Measurements from ENCODE around the gene BTBD6.

Gene BTBD6

DNA sequence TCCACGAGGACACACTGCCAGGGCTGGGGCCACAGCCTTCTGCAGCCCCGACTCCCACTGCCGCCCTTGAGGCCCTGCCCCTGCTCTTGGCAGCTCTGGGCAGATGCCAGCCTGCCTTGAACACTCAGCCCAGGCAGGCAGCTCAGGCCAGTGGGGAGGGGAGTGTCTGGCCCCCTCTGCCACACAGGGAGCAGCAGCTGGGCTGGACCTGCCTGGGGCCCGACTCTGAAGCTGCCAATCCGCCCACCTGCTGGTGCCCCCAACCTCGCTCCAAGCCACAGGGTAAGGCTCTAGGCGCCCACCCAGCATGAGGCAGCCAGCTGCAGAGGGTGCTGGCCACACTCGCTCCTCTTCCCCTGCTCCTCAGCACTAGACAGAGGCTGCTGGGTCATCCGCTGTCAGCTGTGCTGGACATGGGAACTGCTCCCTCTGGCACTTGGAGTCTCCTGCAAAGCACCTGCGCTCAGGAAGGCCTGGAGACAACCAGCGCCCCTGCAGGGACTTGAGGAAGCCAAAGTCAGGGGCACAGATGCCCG, 42.6 kb upstream of the BTBD6 start:
- in situ Hi-C loops (cut with HindIII; ENCODE audit: low pct_unique_long_range_greater_than_20kb, low sequenced_read_pairs), result no loop called here
- DNase-seq (ENCODE audit: low read depth in 1 of 2, low spot score in 1 of 2), result no peak
- no peak for TF ChIP-seq JUND (IDR thresholded peaks at IDR 0.05; ENCODE audit: low read depth)

DNA sequence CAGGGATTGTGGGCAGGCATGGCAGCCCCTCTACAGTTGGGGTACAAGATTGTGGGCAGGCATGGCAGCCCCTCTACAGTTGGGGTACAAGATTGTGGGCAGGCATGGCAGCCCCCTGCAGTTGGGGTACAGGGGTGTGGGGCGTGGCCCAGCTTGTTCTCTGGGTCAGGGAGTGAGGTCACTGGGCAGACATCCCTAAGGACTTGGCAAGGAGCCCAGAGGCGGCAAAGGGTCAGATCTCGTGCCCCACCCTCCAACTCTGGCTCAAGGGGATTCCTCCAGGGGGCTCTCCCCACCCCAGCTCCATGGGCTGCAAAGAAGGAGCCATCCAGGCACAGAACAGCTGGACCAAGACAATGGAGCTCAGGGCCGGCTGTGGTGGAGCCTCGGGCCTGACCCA, 41.5 kb upstream of the BTBD6 start:
- DNase-seq (ENCODE audit: low read depth in 1 of 2, low spot score in 1 of 2), result no peak
- TF ChIP-seq JUND (IDR thresholded peaks at IDR 0.05; ENCODE audit: low read depth), result no peak
- in situ Hi-C loops (cut with HindIII; ENCODE audit: low pct_unique_long_range_greater_than_20kb, low sequenced_read_pairs), result no loop called here

DNA sequence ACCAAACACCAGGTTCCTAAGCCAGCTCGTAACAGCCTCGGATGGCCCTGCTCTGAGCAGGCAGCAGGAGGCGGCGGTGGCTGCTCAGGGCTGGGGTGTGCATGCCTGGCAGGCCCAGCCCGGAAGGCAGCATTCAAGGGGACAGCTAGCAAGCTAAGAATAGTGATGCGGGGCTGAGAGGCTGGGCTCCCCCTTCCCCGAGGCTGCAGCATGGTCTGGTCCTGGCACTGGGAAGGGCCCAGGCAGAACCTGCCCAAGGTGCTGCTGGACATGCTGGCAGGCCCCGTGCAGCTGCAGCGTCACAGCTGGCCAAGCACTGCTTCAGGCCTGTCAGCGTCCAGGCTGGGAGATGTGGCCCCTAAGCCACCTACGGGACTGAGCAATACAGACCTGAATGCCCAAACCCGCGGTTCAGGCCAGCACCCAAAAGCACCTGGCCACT, 40.9 kb upstream of the BTBD6 start:
- DNase-seq (ENCODE audit: low read depth in 1 of 2, low spot score in 1 of 2), result no peak
- in situ Hi-C loops (cut with HindIII; ENCODE audit: low pct_unique_long_range_greater_than_20kb, low sequenced_read_pairs), result no loop called here
- no peak for TF ChIP-seq JUND (IDR thresholded peaks at IDR 0.05; ENCODE audit: low read depth)

DNA sequence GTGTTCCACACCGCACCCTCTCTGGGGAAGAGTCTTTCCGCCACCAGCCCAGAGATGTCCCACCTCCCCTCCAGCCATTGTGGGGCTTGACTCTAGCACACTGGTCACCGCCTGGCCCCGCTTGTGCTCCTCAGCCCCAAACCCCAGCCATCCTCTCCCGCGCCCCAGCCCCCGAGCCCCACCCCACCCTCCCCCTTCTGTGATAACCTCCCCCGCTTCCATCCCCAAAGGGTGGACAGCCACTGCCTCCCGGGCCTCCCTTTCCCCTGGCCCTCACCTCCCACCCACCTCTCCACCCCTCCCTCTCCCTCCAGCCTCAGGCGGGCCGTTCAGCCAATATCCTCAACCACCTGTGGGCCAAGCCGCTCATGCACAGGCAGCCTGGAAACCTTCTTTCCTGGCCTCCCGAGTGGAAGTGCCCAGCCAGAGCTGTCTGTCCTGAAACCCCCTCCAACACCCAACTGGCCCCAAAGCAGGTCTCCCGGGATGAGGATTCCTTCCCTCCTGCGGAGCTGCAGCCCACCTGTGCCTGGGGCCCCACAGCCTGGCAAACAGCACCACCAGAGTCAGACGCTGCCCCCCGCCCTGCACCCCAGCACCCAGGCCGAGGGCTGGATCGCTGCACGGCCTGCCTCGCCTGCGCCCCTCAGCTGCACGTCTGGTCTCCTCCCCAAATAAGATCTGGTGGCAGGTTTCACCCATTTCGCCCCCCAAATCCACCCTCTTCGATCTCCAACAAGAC, 40.2 kb upstream of the BTBD6 start:
- no peak for TF ChIP-seq JUND (IDR thresholded peaks at IDR 0.05; ENCODE audit: low read depth)
- DNase-seq (ENCODE audit: low read depth in 1 of 2, low spot score in 1 of 2), result no peak
- in situ Hi-C loops (cut with HindIII; ENCODE audit: low pct_unique_long_range_greater_than_20kb, low sequenced_read_pairs), result no loop called here

DNA sequence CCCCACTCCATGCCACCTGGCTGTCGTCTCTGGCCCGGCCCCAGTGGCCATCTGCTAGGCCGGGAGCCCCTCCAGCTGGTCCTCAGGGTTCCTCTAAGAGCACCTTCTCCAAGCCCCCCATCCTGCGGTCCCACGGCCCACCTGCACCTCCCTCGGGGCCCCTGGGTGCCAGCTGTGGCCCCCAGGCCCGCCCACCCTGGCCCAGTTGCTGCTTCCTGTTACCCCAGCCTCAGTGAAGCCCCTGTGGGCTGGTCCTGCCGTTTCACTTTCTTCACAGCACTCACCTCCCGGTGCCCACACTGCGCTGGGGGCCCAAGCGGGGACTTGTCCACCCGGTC, 39.6 kb upstream of the BTBD6 start:
- TF ChIP-seq JUND (IDR thresholded peaks at IDR 0.05; ENCODE audit: low read depth), result no peak
- DNase-seq (ENCODE audit: low read depth in 1 of 2, low spot score in 1 of 2), result no peak
- in situ Hi-C loops (cut with HindIII; ENCODE audit: low pct_unique_long_range_greater_than_20kb, low sequenced_read_pairs), result no loop called here

GRCh38 chr14:105209091-105209490, 39.2 kb upstream of the BTBD6 start:
- TF ChIP-seq JUND (IDR thresholded peaks at IDR 0.05; ENCODE audit: low read depth), result no peak
- DNase-seq (ENCODE audit: low read depth in 1 of 2, low spot score in 1 of 2), result no peak
- in situ Hi-C loops (cut with HindIII; ENCODE audit: low pct_unique_long_range_greater_than_20kb, low sequenced_read_pairs), result no loop called here

DNA sequence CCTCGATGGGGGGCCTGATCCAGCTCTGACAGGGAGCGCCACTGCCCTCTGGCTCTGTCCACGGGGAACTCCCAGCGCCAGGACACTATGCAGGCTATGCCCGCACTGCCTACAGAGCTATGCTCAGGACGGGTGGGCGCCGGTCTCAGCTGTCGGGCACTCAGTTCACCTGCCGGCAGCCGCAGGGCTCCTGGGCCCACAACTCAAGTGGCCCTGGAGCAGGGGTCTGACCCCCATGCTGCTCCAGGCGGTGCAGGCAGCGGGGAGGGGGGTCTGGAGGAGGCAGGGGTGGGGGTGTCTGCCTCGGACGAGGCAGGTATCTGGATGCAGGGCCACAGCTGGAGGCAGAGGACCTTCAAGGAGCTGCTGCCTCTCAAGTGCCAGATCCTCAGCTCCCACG, 38.7 kb upstream of the BTBD6 start:
- TF ChIP-seq JUND (IDR thresholded peaks at IDR 0.05; ENCODE audit: low read depth), result no peak
- DNase-seq (ENCODE audit: low read depth in 1 of 2, low spot score in 1 of 2), result no peak
- in situ Hi-C loops (cut with HindIII; ENCODE audit: low pct_unique_long_range_greater_than_20kb, low sequenced_read_pairs), result no loop called here

- no peak for TF ChIP-seq JUND (IDR thresholded peaks at IDR 0.05; ENCODE audit: low read depth)
- no peak for DNase-seq (ENCODE audit: low read depth in 1 of 2, low spot score in 1 of 2)
- in situ Hi-C loops (cut with HindIII; ENCODE audit: low pct_unique_long_range_greater_than_20kb, low sequenced_read_pairs), result no loop called here
Measured at GRCh38 chr14:105210266-105211025, 37.9 kb upstream of the BTBD6 start.

DNA sequence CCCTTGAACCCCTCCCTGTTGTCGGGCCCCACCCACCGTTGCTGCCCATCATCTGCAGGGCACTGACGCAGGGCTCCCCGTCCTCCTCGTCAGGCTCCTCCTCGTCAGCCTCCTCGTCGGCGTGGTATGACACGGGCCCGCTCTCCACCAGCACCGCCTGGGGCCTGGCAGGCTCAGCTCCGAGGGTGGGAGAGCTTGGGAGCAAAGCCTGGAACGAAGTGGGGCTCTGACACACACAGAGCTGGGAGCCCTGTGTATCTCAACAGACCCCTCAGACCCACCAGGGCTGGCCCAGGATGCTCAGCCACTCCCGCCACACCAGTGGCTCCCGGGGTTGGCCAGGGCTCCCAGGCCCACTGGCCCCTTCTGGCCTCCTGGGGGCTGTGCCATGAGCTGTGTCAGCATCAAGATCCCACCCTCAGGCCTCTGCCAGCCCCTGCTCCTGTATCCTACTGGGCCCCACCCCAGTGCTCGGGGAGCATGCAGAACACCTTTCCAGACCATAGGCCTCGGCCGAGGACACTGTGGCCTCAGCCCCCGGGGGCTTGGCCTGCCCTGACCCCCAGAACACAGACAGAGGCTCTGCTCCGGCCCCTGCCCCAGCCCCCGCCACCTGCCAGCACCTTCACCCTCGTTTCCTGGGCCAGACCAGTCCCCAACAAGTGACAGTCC, 37.1 kb upstream of the BTBD6 start:
- in situ Hi-C loops (cut with HindIII; ENCODE audit: low pct_unique_long_range_greater_than_20kb, low sequenced_read_pairs), result no loop called here
- no peak for TF ChIP-seq JUND (IDR thresholded peaks at IDR 0.05; ENCODE audit: low read depth)
- DNase-seq (ENCODE audit: low read depth in 1 of 2, low spot score in 1 of 2), result no peak

GRCh38 chr14:105211758-105212089, 36.6 kb upstream of the BTBD6 start:
- in situ Hi-C loops (cut with HindIII; ENCODE audit: low pct_unique_long_range_greater_than_20kb, low sequenced_read_pairs), result no loop called here
- no peak for DNase-seq (ENCODE audit: low read depth in 1 of 2, low spot score in 1 of 2)
- no peak for TF ChIP-seq JUND (IDR thresholded peaks at IDR 0.05; ENCODE audit: low read depth)

GRCh38 chr14:105212541-105213300, 35.6 kb upstream of the BTBD6 start:
- in situ Hi-C loops (cut with HindIII; ENCODE audit: low pct_unique_long_range_greater_than_20kb, low sequenced_read_pairs), result no loop called here
- DNase-seq (ENCODE audit: low read depth in 1 of 2, low spot score in 1 of 2), result no peak
- TF ChIP-seq JUND (IDR thresholded peaks at IDR 0.05; ENCODE audit: low read depth), result no peak

DNA sequence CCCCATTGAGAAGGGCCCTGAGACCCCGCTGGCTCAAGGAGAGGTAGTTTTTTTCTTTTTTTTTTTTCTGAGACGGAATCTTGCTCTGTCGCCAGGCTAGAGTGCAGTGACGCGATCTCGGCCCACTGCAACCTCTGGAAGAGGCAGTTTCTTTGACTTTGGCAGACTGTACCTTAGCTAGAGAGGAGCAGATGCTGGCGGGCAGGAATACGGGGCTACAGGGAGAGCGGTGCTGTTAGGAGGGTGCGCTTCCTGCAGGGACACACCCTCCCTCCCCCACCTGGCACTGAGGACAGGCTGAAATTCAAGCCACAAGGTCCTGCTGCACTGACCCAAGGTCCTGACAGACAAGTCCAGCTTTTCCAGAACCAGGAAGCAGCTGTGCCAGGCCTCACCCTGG, 35.0 kb upstream of the BTBD6 start:
- in situ Hi-C loops (cut with HindIII; ENCODE audit: low pct_unique_long_range_greater_than_20kb, low sequenced_read_pairs), result no loop called here
- no peak for TF ChIP-seq JUND (IDR thresholded peaks at IDR 0.05; ENCODE audit: low read depth)
- no peak for DNase-seq (ENCODE audit: low read depth in 1 of 2, low spot score in 1 of 2)

Data from T47D (cell line).